ENCODE data around the gene HSP90AB1.
"Not testable (repeated sequence)": the region's sequence is repeated elsewhere in the genome, so short reads cannot be mapped to it uniquely, and the experiment has no call there.

HSP90AB1 gene

DNA sequence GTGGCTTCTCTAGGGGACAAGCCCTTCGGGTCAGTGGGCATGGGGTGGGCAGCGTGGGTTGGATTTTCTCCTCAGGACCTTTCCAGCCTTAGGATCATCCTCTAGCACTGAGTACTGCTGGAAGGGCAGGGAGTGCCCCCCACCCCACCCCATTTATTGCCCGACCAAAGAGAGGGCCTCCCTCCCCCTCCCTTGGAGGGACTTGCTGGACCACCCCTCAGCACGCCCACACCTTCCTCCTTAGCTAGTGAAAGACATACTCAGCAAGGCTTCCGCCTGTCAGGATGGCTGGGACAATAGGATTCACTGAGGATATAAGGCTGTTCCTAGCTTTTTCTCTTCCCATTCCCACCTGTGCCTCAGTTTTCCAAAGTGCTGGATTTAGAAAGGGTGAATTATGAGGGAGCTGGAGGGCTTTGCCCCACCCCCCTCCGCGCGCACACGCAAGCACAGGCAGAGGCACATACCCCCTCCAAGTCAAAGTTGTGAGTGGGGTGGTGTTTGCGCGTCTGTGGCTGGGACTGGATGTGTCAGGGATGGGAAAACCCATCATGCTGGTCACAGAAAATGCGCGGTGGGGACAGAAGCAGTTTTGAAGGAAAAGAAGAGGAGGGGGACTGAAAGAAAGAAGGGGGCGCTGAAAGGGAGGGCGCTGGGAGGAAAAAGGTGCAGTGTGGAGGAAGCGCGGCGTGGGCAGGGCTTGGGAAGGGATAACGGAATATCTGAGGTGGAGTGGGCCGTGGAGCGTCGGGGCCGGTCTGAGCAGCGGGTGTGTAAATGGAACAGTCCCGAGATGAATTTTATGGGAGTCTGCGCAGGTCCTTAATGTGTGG lies 24.2 kb upstream of the HSP90AB1 start:
- DNase-seq: no peak

DNA sequence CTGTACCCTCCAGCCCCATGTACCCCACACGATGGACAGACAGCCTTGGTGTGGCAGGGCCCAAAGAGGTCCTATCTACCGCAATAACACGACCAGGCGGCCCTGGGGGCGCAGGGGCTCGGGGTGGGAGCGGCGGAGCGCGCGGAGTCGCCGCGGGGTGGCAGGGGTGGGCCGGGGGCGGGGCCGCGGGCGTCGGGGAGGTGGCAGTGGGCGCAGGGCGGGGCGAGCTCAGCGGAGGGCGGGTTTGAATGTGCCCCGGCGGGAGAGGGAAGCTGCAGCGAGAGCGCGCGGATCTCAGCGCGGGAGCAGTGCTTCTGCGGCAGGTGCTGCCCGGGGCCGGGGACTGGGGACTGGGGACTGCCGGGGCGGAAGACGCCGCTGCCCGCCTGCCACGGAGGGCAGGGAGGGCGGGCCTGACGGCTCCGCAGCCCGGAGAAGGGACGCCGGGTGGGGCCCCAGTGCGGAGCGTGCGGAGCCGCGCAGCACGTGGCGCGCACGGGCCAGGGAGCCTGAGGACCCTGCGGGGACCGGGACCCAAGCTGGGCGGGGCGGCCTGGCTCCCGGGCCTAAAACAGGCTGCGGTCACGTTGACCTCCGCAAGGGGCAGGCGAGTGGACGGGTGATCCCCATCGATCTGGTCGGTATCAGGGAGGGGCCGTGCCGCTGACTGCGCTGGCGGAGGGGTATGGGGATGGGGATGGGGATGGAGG lies 23.4 kb upstream of the HSP90AB1 start, which contains the start of gene SLC29A1:
Gene SLC29A1, plus strand, starts transcription at position 277 of the 710 bp plus-strand sequence. CDS start 3,719 bp downstream, outside the sequence.
- peak; percentile 46 for DNase-seq

DNA sequence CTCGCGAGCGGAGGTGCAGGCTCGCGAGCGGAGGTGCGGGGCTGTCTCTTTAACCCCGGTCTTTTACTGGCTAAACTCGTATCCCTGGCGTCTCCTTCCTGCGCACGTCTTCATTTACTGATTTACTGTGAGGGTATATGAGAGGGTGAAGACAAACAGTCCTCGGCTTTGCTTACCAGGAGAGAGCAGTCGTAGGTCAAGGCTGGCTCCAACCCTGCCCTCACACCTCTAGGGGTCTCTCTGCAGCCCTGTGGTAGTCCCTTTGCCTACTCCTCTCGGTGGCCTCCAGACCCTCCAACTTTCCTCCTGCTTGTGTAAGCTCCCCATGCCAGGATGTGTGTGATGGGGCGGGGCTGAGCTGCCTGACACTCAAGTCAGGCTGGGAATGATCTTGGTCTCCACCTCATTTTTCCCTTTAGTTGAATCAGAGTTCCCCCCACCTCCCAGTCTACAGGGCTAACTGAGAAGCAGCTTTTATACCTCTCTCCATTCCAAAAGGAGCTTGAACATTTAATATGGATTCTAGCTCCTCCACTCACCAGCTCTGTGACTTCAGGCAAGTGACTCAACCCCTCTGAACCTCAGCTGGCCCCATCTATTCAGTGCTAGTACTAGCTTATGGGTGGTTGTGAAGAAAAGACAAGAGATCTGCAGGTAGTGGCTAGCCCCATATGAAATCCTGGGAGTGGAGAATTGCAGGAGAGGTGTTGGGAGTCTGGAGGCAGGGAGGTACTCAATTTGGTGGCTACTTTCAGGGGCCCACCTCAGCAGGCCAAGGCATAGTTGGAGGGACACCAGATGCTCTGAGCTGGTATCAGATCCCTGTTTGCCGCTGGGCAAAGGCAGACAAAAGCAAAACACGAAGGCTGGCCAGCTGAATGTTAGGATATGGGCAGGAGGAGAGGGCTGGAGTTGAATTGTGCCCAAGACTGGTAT lies 22.6 kb upstream of the HSP90AB1 start:
- peak; percentile 21 for DNase-seq

DNA sequence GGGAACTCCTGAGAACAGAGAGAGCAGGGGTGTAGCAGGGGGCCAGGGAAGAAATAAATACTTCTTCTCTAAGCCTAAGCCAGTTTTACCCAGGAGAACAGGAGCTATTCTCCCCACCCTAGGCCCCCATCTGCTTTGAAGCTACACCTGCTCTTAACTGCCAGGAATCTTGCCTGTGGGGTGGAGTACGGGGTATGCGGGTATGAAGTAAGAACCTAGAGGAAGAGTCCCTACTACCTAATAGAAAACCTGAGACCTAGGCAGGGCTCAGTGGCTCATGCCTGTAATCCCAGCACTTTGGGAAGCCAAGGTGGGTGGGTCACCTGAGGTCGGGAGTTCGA lies 22.0 kb upstream of the HSP90AB1 start:
- no peak for DNase-seq

DNA sequence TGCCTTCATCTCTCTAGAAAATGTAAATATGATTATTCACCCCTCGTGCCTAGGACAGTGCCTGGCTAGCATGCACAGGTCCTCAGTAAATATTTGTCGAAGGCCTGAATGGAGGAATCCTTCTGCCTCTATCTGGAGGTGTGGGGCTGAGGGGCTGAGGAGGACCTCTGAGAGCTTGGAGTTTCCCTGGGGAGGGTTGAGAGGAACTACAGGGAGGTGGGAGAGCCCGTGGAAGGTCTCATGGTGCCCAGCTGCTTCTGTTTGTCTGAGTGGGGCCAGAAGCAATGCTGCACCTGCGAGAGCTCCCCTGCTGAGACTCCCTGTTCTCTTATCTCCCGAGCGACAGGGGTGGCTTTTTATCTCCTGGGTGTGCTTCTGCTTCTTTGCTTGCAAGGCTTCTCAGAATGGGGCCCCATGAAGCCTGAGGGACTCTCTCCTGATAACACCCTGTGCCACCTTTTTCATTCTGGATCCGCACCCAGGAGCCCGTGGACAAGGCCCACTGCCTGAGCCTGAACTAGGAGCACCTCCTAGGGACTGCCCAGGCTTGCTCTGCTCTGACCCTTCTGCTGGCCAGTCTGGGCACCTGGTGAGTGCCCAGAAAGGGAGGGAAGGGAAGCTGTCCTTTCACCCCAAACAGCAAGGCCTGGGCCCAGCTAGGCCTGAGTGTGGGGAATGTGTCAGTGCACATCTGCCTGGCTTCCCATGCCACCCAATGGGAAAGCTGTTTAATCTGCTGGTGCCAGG lies 21.1 kb upstream of the HSP90AB1 start:
- no peak for DNase-seq

DNA sequence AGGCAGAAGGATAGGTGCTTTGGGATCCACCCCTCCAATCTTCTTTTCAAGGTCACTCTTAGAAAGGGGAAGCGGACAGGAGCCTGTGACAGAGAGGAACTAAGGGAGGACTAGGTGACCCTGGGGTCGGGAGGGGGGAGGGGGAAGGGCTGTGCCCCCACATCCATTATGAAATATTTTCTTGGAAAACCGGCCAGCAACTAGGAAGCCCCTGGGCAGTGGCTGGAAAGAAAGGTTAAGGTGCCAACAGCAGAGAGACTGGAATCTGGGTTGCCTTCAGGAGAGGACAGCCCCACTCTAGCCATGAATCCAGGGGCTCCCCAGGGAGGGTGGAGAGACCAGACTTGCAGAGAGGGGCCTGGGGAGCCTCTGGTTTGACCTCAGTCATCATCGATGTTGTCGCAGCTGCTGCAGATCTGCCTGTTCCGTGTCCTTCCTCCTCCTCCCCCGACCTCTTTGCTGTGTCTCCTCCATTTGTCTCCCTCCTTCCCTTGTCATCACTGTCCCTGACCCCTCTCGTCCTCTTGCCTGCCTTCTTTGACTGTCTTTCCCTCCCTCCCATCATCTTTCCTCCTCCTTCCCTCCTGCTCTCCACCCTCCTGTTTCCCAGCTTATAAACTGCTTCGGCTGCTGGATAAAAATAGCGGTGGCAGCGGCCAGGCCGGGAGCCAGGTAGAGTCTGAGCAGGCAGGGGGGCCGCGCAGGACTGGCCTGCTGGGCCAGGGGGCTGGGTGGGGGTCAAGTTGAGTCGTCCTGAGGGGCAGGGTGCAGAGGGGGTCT lies 20.3 kb upstream of the HSP90AB1 start:
- no peak for DNase-seq

DNA sequence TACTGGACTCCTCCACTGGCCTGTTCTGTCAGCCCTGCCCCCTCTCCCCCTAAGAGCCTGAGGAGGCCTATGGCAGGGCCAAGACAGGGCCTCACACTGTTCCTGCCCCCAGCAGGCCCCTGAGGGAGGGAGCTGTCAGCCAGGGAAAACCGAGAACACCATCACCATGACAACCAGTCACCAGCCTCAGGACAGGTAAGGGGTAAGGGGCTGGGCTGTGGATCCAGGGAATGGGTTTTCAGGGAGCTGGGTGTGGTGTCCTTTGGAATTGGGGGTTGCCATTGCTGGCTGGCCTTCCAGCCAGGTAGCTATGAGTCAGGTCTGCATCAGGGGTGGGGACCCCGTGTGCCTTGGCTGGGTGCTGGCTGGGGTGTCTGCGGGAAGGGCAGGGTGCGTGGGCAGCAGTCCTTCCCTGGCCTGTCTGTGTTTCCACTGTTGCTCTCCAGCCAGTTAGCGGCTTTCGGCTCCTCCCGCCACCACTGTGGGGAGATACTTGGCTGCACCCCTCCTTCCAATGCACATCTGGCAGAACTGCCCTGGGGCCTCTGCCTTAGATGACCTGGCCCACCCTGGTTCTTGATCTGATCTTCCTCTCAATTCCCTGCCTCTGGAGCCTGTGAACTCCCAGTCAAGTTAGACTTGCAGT lies 19.6 kb upstream of the HSP90AB1 start:
- DNase-seq: no peak

DNA sequence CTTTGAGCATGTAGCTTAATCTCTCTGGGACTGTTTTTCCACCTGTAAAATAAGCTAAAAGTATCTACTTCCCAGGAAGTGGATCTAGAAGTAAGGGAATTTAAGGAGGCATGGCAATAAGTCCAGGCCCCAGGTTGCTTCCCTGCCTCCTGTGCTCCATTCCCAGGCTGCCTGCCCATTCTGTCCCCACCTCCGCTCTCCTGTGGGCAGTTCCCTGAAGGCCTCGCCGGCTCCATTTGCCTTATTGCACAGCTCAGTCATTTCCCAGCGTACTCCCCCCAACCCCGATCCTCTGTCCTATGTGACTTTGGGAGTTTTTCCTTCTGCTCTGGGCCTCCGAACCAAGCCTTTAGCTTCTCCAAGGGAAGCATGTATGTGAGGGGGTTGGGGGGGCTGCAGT lies 18.9 kb upstream of the HSP90AB1 start:
- no peak for DNase-seq

DNA sequence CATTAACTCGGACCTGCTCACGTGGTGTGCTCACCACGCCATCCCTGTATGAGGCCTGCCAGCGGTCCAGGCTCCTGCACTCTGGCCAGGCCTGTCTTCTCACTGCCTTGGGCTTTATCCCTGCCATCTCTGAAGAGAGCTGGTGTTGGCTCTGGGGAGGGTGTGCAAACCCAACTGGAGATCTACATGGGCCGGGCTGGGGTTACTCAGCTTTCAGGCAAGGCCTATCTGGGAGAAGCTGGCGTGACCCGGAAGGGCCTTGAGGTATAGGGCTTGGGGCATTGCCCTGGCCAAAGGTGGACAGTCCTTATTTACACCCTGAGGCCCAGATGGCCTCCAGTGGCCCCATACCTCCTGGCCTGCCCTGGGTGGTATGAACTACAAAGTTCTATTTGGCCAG lies 18.5 kb upstream of the HSP90AB1 start:
- no peak for DNase-seq

DNA sequence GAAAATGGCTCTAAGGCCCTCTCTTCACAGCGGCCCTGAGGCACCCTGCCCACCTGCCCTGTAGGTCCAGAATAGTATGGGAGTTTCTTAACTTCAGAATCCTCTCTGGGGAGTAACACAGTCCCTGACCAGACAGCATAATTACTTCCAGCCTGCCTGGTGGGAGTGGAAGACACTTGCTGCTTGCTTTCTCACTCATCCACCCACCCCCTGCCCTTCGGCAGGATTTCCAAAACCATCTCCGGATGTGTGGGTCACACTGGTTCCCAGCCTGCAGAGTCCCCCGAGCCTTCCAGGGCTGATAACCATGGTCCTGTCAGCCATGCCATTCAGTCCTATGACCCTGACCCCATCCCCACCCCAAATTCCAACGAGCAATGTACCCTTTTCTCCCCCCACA lies 18.1 kb upstream of the HSP90AB1 start:
- DNase-seq: peak; percentile 15

DNA sequence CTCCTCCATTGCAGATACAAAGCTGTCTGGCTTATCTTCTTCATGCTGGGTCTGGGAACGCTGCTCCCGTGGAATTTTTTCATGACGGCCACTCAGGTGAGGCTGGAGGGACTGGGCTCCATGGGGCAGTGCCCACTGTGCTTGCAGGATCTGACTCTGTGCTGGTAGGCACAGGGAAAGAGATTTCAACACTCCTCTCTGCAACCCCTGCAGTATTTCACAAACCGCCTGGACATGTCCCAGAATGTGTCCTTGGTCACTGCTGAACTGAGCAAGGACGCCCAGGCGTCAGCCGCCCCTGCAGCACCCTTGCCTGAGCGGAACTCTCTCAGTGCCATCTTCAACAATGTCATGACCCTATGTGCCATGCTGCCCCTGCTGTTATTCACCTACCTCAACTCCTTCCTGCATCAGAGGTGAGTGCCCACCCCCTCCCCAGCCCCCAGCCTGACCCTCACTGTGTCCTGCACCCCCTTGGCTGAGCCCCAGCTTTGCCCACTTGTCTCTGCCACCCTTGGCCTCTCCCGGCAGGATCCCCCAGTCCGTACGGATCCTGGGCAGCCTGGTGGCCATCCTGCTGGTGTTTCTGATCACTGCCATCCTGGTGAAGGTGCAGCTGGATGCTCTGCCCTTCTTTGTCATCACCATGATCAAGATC lies 17.4 kb upstream of the HSP90AB1 start:
- no peak for DNase-seq

DNA sequence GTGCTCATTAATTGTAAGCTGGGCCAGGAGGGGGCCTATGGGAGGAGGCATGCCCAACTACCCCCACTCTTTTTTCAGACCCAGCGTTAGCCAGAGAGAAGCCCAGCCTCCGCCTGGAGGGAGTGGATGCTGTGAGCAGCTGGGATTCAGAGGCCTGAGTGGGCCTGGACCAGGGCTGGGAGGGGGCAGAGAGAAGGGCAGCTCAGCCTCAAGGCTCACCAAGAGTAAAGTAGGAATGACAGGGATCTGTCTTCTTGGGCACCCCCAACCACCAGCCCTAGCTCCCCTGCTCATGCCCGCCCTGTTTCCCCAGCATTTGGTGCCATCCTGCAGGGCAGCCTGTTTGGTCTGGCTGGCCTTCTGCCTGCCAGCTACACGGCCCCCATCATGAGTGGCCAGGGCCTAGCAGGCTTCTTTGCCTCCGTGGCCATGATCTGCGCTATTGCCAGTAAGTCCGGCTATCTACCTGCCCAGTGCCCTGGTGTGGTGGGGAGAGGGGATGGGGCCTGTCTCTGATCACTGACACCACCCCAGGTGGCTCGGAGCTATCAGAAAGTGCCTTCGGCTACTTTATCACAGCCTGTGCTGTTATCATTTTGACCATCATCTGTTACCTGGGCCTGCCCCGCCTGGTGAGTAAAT lies 16.7 kb upstream of the HSP90AB1 start:
- DNase-seq: no peak

DNA sequence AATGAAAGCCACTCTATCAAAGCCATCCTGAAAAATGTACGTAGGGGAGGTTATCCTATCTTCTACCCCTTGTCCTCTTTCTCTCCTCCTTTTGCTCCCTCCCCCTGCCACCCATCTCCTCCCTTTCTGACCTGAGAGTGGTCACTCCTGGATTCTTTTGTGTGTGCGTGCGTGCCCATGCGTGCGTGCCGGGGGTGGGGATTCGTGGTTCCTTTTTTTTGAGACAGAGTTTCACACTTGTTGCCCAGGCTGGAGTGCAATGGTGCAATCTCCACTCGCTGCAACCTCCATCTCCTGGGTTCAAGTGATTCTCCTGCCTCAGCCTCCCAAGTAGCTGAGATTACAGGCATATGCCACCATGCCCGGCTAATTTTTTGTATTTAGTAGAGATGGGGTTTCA lies 15.5 kb upstream of the HSP90AB1 start:
- not testable (repeated sequence) for DNase-seq

DNA sequence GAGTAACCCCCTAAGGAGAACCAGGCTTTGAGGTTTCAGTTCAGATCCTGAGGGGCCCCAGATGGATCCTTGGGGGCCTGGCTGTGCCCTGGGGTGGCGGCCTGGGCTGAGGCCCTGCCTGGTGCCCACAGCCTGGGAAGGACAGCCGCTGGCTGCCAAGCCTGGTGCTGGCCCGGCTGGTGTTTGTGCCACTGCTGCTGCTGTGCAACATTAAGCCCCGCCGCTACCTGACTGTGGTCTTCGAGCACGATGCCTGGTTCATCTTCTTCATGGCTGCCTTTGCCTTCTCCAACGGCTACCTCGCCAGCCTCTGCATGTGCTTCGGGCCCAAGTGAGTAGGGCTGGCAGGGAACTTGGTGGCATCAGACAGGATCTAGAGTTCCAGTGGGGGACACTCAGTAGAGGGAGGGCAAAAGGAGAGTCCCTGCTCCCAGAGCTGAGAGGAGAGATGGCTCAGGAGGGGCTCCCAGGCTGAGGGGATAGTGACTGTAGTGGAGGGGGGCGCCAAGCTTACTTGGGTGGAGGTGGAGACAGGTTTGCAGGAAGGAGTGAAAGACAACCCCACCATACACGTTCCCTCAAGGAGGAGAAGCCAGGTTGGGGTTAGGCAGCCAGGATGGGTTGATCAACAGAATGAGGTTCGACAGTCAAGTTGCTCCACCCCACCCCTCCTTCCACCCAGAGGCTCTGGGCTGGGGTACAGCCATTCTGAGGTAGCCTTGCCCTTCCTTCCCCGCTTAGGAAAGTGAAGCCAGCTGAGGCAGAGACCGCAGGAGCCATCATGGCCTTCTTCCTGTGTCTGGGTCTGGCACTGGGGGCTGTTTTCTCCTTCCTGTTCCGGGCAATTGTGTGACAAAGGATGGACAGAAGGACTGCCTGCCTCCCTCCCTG lies 14.0 kb upstream of the HSP90AB1 start:
- DNase-seq: no peak

DNA sequence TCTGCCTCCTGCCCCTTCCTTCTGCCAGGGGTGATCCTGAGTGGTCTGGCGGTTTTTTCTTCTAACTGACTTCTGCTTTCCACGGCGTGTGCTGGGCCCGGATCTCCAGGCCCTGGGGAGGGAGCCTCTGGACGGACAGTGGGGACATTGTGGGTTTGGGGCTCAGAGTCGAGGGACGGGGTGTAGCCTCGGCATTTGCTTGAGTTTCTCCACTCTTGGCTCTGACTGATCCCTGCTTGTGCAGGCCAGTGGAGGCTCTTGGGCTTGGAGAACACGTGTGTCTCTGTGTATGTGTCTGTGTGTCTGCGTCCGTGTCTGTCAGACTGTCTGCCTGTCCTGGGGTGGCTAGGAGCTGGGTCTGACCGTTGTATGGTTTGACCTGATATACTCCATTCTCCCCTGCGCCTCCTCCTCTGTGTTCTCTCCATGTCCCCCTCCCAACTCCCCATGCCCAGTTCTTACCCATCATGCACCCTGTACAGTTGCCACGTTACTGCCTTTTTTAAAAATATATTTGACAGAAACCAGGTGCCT lies 13.3 kb upstream of the HSP90AB1 start:
- no peak for DNase-seq

DNA sequence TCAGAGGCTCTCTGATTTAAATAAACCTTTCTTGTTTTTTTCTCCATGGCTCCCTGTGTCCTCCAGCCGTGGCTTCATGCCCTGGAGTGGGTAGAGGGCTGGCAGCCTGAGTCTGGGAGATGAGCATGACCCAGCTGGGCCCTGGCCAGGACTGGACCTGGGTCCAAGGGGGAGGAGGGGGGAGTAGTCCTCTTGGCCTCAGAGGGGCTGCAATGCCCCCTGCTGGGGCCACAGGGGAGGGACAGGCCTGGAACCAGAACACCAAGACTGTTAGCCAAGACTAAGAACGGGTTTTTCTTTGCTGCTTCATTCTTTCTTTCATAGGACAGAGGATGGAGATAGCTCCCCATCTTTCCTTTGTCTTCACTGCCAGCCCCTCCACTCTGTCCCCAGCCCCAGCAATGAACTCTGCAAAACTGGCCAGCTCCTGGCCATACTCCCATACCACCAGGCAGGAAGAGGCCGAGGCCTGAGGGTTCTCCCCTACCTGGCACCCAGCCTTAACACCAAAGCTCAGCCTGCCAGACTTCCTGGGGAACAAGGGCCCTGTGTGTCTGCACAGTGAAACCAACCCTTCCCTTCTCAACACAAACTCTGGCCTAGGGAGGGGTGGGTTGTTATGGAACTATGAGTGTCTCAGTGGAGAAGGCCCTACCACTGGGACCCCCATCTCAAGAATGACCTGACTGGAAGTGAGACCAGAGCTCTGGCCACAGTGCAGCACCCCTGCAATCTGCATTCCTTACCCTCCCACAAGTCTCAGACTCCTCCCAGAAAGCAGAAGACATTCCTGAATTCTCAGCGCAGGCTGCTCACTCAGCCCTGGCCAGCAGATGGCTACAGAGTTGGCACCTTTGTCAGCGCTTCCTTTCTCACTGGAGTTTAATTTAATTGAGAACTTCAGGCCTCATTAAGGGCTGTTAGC lies 12.5 kb upstream of the HSP90AB1 start:
- peak; percentile 78 for DNase-seq

DNA sequence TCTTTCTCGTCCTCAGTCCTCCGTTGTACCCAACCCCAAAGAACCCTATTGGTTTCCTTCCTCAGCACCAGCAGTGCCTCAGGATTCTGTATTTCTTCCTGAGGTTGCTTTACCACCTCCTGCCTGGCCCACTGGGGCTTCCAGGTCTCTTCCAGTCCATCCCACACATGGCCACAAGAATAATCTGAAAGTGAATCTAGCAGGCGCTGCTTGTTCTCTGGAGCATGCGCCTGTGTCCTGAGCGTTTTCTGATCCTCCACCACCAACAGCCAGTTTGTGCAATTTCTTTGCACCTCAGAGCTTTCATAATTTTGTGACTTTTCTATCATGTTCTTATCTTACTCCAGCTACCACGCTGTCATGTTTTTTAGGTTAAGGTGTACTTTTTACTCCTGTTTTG lies 11.6 kb upstream of the HSP90AB1 start:
- no peak for DNase-seq

Measured in fibroblast of skin of scalp (primary cell).